Measurements from ENCODE around the gene COBL. TPM values are rescaled to one million over a fixed set of nuclear protein-coding genes. Genes with fewer than 3 reads are reported as not detected.

The COBL gene
- total RNA-seq, 1 experiment from 2014 or later, result 0.39 TPM

DNA sequence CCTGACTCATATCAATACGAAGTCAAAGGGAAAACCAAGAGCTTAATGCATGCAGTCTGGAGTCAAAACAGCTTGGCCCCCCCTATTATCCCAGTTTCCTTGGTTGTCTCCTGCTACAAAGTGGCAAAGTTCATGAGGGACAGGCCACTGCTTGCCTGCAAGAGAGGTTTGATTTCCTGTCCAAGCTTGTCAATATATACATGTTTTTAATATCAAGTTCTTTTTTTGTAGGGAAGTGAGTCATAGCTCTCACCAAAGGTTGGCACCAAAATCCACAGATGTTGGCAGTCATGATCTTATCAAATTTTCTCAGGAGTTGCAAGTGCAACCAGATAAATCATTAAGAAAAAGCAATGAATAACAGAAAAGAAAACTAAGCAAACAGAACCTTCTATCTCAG lies 176.8 kb downstream of the COBL start:
- Histone ChIP-seq H3K27me3 (ENCODE audit: control insufficient read depth, insufficient read depth, low read length) (peaks cover 2% of the 10 kb centered on the region; the same call in 1 of the 2 replicates), H3K27ac (ENCODE audit: low read length) (no peak overlapping the region), H3K36me3 (ENCODE audit: control insufficient read depth, insufficient read depth, low read length) (no peaks in the 10 kb centered on the region), H3K9me3 (ENCODE audit: control insufficient read depth, insufficient read depth, low read depth, low read length) (no peaks in the 10 kb centered on the region), H3K4me3 (ENCODE audit: low read depth in 2 of 2, low read length in 2 of 2) (no peak overlapping the region), H3K4me1 (ENCODE audit: control insufficient read depth, insufficient read depth, low read length) (no peaks in the 10 kb centered on the region)
- ChIA-PET POLR2A (no interaction called here), CTCF (interaction anchor here (0.6 kb wide), 1 partner anchor 134 kb away, joined by 3 read pairs; no protein-coding TSS in a partner anchor)
- TF ChIP-seq, protein P1, sequence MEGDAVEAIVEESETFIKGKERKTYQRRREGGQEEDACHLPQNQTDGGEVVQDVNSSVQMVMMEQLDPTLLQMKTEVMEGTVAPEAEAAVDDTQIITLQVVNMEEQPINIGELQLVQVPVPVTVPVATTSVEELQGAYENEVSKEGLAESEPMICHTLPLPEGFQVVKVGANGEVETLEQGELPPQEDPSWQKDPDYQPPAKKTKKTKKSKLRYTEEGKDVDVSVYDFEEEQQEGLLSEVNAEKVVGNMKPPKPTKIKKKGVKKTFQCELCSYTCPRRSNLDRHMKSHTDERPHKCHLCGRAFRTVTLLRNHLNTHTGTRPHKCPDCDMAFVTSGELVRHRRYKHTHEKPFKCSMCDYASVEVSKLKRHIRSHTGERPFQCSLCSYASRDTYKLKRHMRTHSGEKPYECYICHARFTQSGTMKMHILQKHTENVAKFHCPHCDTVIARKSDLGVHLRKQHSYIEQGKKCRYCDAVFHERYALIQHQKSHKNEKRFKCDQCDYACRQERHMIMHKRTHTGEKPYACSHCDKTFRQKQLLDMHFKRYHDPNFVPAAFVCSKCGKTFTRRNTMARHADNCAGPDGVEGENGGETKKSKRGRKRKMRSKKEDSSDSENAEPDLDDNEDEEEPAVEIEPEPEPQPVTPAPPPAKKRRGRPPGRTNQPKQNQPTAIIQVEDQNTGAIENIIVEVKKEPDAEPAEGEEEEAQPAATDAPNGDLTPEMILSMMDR (IDR thresholded peaks at IDR 0.05), result no peak
- TF ChIP-seq TCF7L2 (IDR thresholded peaks at IDR 0.05; ENCODE audit: low read depth, low read length) (no peak), SIN3A (IDR thresholded peaks at IDR 0.05; ENCODE audit: borderline replicate concordance, insufficient read depth, low read depth, low read length) (no peak), POLR2AphosphoS5 (IDR thresholded peaks at IDR 0.05; ENCODE audit: low read depth, low read length) (no peak)
- TF ChIP-seq, protein P2, sequence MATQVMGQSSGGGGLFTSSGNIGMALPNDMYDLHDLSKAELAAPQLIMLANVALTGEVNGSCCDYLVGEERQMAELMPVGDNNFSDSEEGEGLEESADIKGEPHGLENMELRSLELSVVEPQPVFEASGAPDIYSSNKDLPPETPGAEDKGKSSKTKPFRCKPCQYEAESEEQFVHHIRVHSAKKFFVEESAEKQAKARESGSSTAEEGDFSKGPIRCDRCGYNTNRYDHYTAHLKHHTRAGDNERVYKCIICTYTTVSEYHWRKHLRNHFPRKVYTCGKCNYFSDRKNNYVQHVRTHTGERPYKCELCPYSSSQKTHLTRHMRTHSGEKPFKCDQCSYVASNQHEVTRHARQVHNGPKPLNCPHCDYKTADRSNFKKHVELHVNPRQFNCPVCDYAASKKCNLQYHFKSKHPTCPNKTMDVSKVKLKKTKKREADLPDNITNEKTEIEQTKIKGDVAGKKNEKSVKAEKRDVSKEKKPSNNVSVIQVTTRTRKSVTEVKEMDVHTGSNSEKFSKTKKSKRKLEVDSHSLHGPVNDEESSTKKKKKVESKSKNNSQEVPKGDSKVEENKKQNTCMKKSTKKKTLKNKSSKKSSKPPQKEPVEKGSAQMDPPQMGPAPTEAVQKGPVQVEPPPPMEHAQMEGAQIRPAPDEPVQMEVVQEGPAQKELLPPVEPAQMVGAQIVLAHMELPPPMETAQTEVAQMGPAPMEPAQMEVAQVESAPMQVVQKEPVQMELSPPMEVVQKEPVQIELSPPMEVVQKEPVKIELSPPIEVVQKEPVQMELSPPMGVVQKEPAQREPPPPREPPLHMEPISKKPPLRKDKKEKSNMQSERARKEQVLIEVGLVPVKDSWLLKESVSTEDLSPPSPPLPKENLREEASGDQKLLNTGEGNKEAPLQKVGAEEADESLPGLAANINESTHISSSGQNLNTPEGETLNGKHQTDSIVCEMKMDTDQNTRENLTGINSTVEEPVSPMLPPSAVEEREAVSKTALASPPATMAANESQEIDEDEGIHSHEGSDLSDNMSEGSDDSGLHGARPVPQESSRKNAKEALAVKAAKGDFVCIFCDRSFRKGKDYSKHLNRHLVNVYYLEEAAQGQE (IDR thresholded peaks at IDR 0.05; ENCODE audit: insufficient read depth in 1 of 2, low read depth in 2 of 2, low read length in 1 of 2), result no peak
- in situ Hi-C loops (cut with HindIII; ENCODE audit: low pct_unique_long_range_greater_than_20kb, low sequenced_read_pairs), result no loop called here
- ATAC-seq, result no peak
- intact Hi-C loops (cut with micrococcal nuclease; ENCODE audit: unreplicated experiment), result no loop called here
- no peak for DNase-seq (ENCODE audit: low read depth, low spot score)
- BruUV-seq (replicated peaks), result no TSS peak

DNA sequence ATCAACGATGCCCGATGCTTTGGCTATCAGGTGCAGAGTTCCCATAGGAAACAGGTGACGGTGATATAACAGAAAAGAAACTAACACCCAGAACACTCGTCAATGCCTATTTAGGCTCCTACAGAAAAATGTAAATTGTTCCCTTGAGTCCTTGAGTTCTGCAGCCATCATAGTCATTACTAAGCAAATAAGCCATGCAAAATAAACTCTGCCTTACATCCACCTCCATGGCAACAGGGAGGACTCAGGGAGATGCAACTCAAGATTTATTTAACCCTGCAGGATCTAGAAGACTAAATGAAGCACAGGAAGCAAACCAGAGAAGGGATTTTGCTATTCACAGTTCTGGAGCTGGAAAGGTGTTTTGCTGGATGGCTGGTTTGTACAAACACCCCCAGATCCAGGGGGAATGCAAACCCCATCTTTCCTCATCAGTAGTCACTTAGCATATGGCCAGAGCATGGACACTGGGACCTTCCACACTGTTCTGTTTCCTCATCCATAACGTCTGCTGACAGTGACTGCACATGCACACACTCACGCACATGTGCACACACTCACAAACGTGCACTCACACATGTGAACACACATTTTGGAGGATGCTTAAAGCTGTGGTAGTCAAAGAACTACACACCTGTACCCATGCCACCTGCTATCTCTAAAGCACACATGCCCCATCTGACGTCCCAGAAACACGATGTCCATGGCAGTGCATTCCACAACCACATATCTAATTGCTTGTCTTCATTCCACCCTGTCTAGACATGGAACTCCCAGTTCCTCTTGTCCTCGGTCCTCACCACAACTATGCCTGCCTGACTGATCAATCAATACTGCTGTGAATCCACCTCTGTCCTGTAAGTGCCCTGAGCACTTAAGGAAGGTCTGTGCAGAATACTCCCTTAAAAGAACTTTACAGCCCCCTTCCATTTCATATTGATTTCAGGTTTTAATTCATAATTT lies 178.2 kb downstream of the COBL start:
- H3K4me3 ChIP-seq (ENCODE audit: low read depth in 2 of 2, low read length in 2 of 2), result no peak overlapping the region
- no TSS peak for BruUV-seq (replicated peaks)
- CTCF ChIA-PET, result no interaction called here
- in situ Hi-C loops (cut with HindIII; ENCODE audit: low pct_unique_long_range_greater_than_20kb, low sequenced_read_pairs) (no loop called here), intact Hi-C loops (cut with micrococcal nuclease; ENCODE audit: unreplicated experiment) (no loop called here)
- no peak for DNase-seq (ENCODE audit: low read depth, low spot score)
- no peak overlapping the region for H3K27ac ChIP-seq (ENCODE audit: low read length)
- POLR2A ChIA-PET, result no interaction called here
- peaks cover 2% of the 10 kb centered on the region; the same call in 1 of the 2 replicates for H3K27me3 ChIP-seq (ENCODE audit: control insufficient read depth, insufficient read depth, low read length)
- H3K9me3 ChIP-seq (ENCODE audit: control insufficient read depth, insufficient read depth, low read depth, low read length), result no peaks in the 10 kb centered on the region
- H3K36me3 ChIP-seq (ENCODE audit: control insufficient read depth, insufficient read depth, low read length), result no peaks in the 10 kb centered on the region
- no peak for ATAC-seq
- TF ChIP-seq POLR2AphosphoS5 (IDR thresholded peaks at IDR 0.05; ENCODE audit: low read depth, low read length), result no peak
- TF ChIP-seq, protein P2 (IDR thresholded peaks at IDR 0.05; ENCODE audit: insufficient read depth in 1 of 2, low read depth in 2 of 2, low read length in 1 of 2), result no peak
- TF ChIP-seq TCF7L2 (IDR thresholded peaks at IDR 0.05; ENCODE audit: low read depth, low read length), result no peak
- TF ChIP-seq SIN3A (IDR thresholded peaks at IDR 0.05; ENCODE audit: borderline replicate concordance, insufficient read depth, low read depth, low read length), result no peak
- TF ChIP-seq, protein P1 (IDR thresholded peaks at IDR 0.05), result no peak
- no peaks in the 10 kb centered on the region for H3K4me1 ChIP-seq (ENCODE audit: control insufficient read depth, insufficient read depth, low read length)
